Prostate gland (tissue), 2 donors: Measurements from ENCODE around the gene MKNK2.

Source experiments
- POLR2A ChIP-seq: fragments of 450-650 bp; IDR thresholded peaks from one replicate; pipeline ENCODE4 v1.6.1; 2016; ENCODE audit warnings: antibody characterized with exemption, mild to moderate bottlenecking
- TF ChIP-seq, protein P1 (sequence below), 4 experiments: fragments of 200-600 bp in 2 of 4; fragments of 450-650 bp in 2 of 4; sonication (generic) in 2 of 4; IDR thresholded peaks; 1 replicate in 3 of 4; 2 replicates in 1 of 4; pipeline ENCODE4 v1.5.1; 2016 to 2019; ENCODE audit warnings: antibody characterized with exemption in 4 of 4, mild to moderate bottlenecking in 2 of 4, moderate library complexity in 2 of 4

DNA sequence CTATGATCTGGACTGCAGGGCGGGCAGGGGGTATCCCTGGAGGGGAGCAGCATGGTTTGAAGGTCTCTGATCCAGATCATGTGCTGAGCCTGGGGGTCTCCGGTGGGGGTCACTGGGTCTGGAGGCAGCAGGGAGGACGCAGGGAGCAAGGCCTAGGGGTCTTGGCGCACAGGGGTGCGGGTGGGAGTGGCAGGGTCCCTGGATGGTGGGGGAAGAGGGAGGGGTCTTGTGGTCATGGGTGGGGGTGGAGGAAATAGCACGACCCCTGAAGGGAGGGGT, 37.4 kb downstream of the MKNK2 start:
- TF ChIP-seq, protein P1, sequence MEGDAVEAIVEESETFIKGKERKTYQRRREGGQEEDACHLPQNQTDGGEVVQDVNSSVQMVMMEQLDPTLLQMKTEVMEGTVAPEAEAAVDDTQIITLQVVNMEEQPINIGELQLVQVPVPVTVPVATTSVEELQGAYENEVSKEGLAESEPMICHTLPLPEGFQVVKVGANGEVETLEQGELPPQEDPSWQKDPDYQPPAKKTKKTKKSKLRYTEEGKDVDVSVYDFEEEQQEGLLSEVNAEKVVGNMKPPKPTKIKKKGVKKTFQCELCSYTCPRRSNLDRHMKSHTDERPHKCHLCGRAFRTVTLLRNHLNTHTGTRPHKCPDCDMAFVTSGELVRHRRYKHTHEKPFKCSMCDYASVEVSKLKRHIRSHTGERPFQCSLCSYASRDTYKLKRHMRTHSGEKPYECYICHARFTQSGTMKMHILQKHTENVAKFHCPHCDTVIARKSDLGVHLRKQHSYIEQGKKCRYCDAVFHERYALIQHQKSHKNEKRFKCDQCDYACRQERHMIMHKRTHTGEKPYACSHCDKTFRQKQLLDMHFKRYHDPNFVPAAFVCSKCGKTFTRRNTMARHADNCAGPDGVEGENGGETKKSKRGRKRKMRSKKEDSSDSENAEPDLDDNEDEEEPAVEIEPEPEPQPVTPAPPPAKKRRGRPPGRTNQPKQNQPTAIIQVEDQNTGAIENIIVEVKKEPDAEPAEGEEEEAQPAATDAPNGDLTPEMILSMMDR (IDR thresholded peaks at IDR 0.05): no peak
- no peak for TF ChIP-seq POLR2A
